Mucosa of descending colon (tissue), 3 donors: ENCODE measurements around the gene SLC1A7. TPM values are rescaled to one million over a fixed set of nuclear protein-coding genes. Genes with fewer than 3 reads are reported as not detected.

Source experiments
- ATAC-seq: fragments of 200-7000 bp; cut with Tn5 transposase; one replicate; pipeline ENCODE4 v1.9.1; 2020; ENCODE audit warnings: mild to moderate bottlenecking, moderate library complexity
- DNase-seq, 3 donors: peaks; one replicate each; pipeline ENCODE4 v3.0.0-alpha.2; 2020
- H3K36me3 ChIP-seq: fragments of 200-600 bp; one replicate; pipeline ENCODE4 v1.8.0; 2021; ENCODE audit warnings: low read depth, mild to moderate bottlenecking
- H3K4me1 ChIP-seq: fragments of 200-600 bp; one replicate; pipeline ENCODE4 v1.8.0; 2021; ENCODE audit warnings: low read depth, mild to moderate bottlenecking
- H3K4me3 ChIP-seq: fragments of 200-600 bp; one replicate; pipeline ENCODE4 v1.8.0; 2021; ENCODE audit warnings: mild to moderate bottlenecking
- H3K9me3 ChIP-seq: fragments of 200-600 bp; one replicate; pipeline ENCODE4 v1.8.0; 2021; ENCODE audit warnings: mild to moderate bottlenecking
- CTCF ChIP-seq: fragments of 200-600 bp; IDR thresholded peaks from one replicate; pipeline ENCODE4 v1.8.0; 2022; ENCODE audit warnings: antibody characterized with exemption, mild to moderate bottlenecking
- intact Hi-C, 2 donors: fragments of 100-400 bp; cut with DNase I in 1 of 2; cut with micrococcal nuclease in 1 of 2; formaldehyde crosslinking; loops; one replicate each; pipeline versions ENCODE4 v1.11.0 to v1.11.1; 2022; cut with DNase I, micrococcal nuclease
- total RNA-seq, 3 donors: library from RNA; stranded (reverse); fragmentation: NEBNext Ultra II Directional in 2 of 3; extraction: Animal tissue kit (Norgen Biotek cat#: 25700) in 2 of 3; gene quantifications; one replicate each; pipeline versions ENCODE4 v1.2.1 to v1.2.4, GENCODE V29; 2021 to 2023
- donor health status: DM: no; HTN: no; CAD: no; lungs with moderate emphysema.
- donor health status: DM: no; HTN: no; CAD: no.
- donor health status: DM: no; HTN: yes; CAD: no.

Gene SLC1A7
- total RNA-seq, 3 donors from 2014 or later = 0.72 to 0.98 (median 0.93) TPM

DNA sequence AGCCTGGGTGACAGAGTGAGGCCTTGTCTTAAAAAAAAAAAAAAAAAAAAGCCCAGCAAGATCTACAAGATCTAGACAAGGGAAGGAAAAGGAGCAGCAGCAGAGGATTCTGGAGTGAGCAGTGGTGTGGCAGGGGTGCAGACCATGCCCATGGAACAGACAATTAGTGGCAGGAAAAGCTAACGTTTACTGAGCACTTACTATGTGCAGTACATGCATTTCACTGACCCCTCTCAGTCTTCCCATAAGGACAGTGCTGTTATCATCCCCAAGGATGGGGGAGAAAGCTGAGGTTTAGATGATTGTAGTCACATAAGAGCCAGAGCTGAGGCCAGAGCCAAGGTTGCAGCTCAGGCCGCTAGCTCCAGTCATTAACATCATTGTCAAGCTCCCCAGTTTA, 74.6 kb downstream of the SLC1A7 start:
- intact Hi-C loops = loop anchor here in 1 of 2 donors (10.0 kb wide), 1 partner anchor 107 kb away; no protein-coding TSS in a partner anchor
- ATAC-seq (no peak), DNase-seq (no peak)
- no peak overlapping the region for H3K4me3 ChIP-seq
- no peaks in the 10 kb centered on the region for H3K36me3 ChIP-seq
- TF ChIP-seq CTCF = no peak
- H3K9me3 ChIP-seq = no peaks in the 10 kb centered on the region
- no peaks in the 10 kb centered on the region for H3K4me1 ChIP-seq

DNA sequence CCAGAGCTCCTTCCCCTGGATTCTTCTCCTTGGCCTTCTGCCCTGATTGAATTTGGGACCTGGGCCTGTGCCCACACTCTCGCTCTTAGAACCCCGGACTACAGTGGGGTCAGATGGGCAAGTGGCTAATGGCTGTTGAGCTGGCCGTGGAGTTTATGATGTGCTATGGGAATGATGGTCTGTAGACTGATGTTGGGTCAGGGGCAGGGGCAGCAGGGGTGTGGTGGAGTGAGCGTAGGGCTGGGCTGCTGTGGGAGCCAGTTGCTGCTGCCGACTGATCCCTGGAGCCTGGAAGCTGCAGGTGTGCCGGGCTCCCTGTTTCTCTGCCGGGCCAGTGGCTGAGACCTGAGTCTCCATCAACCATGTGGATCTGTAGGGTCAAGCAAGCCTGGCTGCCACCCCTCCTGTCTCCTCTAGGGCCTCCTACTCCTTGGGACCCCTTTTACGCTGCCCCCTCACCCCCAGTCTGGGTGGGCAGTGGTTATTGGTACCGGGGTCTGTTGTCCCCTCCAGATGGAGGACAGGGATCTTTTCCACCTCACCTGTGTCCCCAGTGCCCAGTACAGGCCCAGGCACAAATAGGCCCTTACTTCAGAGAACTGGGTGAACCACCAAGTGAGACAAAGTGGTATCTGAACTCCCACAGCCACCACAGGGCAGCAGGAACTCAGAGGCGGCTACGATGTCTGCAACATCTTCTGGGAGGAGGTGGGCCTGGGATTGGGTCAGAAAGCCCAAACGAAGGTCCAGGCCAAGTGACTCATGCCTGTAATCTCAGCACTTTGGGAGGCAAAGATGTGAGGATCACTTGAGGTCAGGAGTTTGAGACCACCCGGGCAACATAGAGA, 75.3 kb downstream of the SLC1A7 start:
- no peak for TF ChIP-seq CTCF
- no peaks in the 10 kb centered on the region for H3K9me3 ChIP-seq
- no peaks in the 10 kb centered on the region for H3K36me3 ChIP-seq
- no peak for ATAC-seq
- no peaks in the 10 kb centered on the region for H3K4me1 ChIP-seq
- DNase-seq = no peak
- H3K4me3 ChIP-seq = no peak overlapping the region
- intact Hi-C loops = loop anchor here in 1 of 2 donors (10.0 kb wide), 1 partner anchor 108 kb away; no protein-coding TSS in a partner anchor

DNA sequence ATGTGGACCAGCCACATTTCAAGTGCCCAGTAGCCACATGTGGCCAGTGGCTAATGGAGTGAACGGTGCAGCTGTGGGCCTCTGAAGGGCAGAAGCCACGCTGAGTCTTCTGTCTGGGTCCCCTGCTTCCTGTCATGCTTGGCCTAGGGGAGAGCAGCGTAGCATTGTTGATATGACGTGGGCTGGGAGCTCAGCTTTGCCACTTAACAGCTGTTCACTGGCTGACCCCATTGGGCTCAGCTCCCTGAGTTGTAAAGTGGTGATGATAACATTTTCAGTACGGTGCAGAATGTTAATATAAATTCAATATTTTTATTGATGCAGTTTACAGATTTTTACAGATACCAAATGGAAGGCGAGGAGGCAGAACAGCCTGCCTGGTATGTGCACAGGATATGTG, 76.0 kb downstream of the SLC1A7 start:
- no peak for ATAC-seq
- no peak overlapping the region for H3K4me3 ChIP-seq
- H3K4me1 ChIP-seq = peaks cover 4% of the 10 kb centered on the region
- TF ChIP-seq CTCF = no peak
- DNase-seq = no peak
- H3K36me3 ChIP-seq = no peaks in the 10 kb centered on the region
- H3K9me3 ChIP-seq = no peaks in the 10 kb centered on the region
- intact Hi-C loops = loop anchor here in 1 of 2 donors (10.0 kb wide), 1 partner anchor 108 kb away; no protein-coding TSS in a partner anchor

DNA sequence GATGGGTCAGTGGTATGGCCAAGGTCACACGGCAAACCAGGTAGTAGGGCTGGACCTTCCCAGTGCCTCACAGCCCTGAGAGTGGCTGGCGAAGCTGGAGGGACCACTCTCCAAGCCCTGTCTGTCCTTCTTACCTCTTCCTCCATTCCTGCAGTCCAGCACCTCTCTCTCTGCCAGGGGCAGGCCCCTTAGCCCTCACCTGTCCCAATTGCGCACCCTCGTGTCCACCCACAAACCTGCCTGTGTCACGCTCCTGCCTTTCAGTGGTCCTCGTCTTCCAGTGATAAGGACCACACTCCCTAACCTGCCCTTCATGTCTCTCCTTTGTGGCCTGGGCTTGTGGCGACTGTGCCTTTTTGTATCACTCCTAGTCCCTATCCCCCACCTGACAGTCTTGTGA, 77.0 kb downstream of the SLC1A7 start:
- H3K36me3 ChIP-seq = no peaks in the 10 kb centered on the region
- DNase-seq (no peak), ATAC-seq (no peak)
- intact Hi-C loops = loop anchor here in 1 of 2 donors (10.0 kb wide), 1 partner anchor 109 kb away; no protein-coding TSS in a partner anchor
- no peaks in the 10 kb centered on the region for H3K9me3 ChIP-seq
- H3K4me1 ChIP-seq = peaks cover 7% of the 10 kb centered on the region
- no peak overlapping the region for H3K4me3 ChIP-seq
- TF ChIP-seq CTCF = no peak

GRCh38 chr1:53063744-53064515, 78.5 kb downstream of the SLC1A7 start:
- no peak for TF ChIP-seq CTCF
- Histone ChIP-seq H3K9me3 (no peaks in the 10 kb centered on the region), H3K36me3 (no peaks in the 10 kb centered on the region), H3K4me3 (no peak overlapping the region), H3K4me1 (peaks cover 7% of the 10 kb centered on the region)
- intact Hi-C loops = loop anchor here in 1 of 2 donors (10.0 kb wide), 1 partner anchor 111 kb away; no protein-coding TSS in a partner anchor
- ATAC-seq = no peak
- no peak for DNase-seq
